Right lobe of liver (tissue), 4 donors: ENCODE measurements around the gene ANAPC4.

Experiments
- POLR2A ChIP-seq: fragments of 450-650 bp; IDR thresholded peaks from one replicate; pipeline ENCODE4 v1.6.1; 2017; ENCODE audit warnings: antibody characterized with exemption, mild to moderate bottlenecking
- TF ChIP-seq, protein P1 (sequence below), 4 donors: fragments of 200-600 bp in 3 of 4; fragments of 450-650 bp in 1 of 4; IDR thresholded peaks; one replicate each; pipeline versions ENCODE4 v1.5.1 to v1.8.0; 2016 to 2022; ENCODE audit warnings: antibody characterized with exemption in 4 of 4, mild to moderate bottlenecking in 2 of 4
- donor health status: DM: no; HTN: no; CAD: no.
- donor health status: DM: no; HTN: no; CAD: no.
- donor health status: DM: no; HTN: yes; CAD: no.

DNA sequence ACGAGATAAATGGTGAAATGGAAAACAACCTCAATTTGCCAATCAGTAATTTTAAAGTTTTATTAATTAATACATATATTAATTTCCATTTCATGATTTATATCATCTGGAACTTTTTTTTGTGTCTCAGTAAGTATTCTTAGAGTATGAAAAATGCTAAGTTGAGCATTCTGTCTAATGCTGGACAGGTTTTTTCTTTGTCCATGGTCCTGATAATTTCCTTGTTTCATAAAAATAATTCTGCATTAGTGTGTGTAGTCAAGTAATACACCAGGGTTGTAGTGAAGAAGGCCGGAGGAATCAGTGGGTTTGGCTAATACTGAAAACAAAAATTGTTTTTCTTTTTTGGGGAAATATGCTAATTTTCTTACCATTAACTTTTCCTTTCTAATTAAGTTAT lies 9.9 kb downstream of the ANAPC4 start:
- TF ChIP-seq POLR2A: no peak
- TF ChIP-seq, protein P1, sequence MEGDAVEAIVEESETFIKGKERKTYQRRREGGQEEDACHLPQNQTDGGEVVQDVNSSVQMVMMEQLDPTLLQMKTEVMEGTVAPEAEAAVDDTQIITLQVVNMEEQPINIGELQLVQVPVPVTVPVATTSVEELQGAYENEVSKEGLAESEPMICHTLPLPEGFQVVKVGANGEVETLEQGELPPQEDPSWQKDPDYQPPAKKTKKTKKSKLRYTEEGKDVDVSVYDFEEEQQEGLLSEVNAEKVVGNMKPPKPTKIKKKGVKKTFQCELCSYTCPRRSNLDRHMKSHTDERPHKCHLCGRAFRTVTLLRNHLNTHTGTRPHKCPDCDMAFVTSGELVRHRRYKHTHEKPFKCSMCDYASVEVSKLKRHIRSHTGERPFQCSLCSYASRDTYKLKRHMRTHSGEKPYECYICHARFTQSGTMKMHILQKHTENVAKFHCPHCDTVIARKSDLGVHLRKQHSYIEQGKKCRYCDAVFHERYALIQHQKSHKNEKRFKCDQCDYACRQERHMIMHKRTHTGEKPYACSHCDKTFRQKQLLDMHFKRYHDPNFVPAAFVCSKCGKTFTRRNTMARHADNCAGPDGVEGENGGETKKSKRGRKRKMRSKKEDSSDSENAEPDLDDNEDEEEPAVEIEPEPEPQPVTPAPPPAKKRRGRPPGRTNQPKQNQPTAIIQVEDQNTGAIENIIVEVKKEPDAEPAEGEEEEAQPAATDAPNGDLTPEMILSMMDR (IDR thresholded peaks at IDR 0.05): no peak
